Medulla oblongata (tissue), 1 donor: Measurements from ENCODE around the gene TSNAXIP1.
"Not testable (repeated sequence)": the region's sequence is repeated elsewhere in the genome, so short reads cannot be mapped to it uniquely, and the experiment has no call there.

Source experiments
- DNase-seq: peaks from one replicate; pipeline ENCODE4 v3.0.0-alpha.2; 2015; ENCODE audit errors: extremely low spot score

The TSNAXIP1 gene

GRCh38 chr16:67858500-67858899 is 51.8 kb downstream of the TSNAXIP1 start:
- DNase-seq, result no peak

- DNase-seq, result no peak
These were observed 54.1 kb downstream of the TSNAXIP1 start for GRCh38 chr16:67860589-67861398.

DNA sequence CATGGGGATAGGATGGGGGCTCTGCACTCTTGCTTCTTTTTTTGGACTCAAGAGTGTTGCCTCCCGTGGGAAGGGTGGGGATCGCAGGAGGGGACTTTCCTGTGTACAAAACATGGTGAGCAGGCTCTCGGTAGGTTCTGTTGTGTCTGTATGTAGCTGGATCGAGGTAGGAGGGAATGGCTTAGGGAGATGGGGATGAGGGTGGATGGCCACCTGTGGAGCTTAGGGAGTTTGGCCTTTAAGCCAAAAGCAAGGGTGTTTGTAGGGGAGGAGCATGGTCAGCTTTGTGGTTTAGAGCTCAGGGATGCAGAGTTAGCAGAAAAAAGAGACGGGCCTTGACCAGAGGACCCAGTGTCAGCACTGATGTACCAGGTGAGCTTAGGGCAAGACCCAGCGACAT is 55.2 kb downstream of the TSNAXIP1 start:
- DNase-seq, result no peak

- DNase-seq, result no peak
These were observed 56.2 kb downstream of the TSNAXIP1 start for GRCh38 chr16:67862623-67863583.

- not testable (repeated sequence) for DNase-seq
These were observed 57.4 kb downstream of the TSNAXIP1 start for GRCh38 chr16:67864044-67864443.

DNA sequence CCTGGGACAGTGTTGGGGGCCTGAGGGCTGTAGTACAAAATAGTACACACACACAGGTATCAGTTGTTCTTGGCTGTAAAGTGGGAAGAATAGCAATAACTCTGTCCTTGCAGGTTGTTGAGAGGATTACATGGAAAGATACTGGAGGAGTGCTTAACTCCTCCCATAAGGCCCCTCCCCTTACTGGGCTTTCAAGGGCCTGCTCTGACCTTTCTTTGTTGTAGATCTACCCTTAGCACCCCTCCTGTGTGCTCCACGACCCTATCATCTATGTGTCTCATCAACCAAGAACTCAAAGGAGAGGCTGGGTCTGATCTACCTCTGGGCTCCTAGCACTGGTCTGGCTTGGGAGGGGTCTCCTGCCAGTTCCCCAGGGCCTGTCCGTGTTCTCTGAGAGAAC is 57.9 kb downstream of the TSNAXIP1 start:
- no peak for DNase-seq

GRCh38 chr16:67865318-67865717 is 58.6 kb downstream of the TSNAXIP1 start:
- DNase-seq, result no peak

- DNase-seq, result no peak
These were observed 61.6 kb downstream of the TSNAXIP1 start for GRCh38 chr16:67868290-67868689.

GRCh38 chr16:67869653-67870052 is 63.0 kb downstream of the TSNAXIP1 start:
- DNase-seq, result no peak

DNA sequence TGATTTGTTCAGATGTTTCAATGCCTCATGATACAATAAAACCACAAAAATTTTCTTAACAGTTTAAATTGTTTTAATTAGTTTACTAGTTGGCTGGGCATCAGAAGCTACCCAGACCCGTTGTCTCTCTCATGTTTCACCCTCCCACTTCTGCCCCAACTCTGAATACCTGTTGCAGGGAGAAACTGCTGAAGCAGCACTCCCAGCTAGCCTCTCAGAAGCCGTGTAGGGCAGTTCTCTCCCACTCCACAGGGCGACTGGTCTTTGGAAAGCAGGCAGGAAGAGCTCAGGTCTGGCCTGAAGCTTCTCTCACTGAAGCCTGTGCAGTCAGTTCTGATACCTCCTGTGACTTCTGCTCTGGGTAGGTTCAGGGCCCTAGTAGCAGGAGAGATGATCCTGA is 64.6 kb downstream of the TSNAXIP1 start:
- DNase-seq, result no peak

- DNase-seq, result no peak
These were observed 65.5 kb downstream of the TSNAXIP1 start for GRCh38 chr16:67872131-67872630.

GRCh38 chr16:67872631-67873434 is 66.1 kb downstream of the TSNAXIP1 start, which contains the start of gene EDC4:
EDC4 (plus strand) TSS chr16:67873052; CDS start chr16:67873262, 210 bp downstream.
- DNase-seq, result peak; percentile 73

DNA sequence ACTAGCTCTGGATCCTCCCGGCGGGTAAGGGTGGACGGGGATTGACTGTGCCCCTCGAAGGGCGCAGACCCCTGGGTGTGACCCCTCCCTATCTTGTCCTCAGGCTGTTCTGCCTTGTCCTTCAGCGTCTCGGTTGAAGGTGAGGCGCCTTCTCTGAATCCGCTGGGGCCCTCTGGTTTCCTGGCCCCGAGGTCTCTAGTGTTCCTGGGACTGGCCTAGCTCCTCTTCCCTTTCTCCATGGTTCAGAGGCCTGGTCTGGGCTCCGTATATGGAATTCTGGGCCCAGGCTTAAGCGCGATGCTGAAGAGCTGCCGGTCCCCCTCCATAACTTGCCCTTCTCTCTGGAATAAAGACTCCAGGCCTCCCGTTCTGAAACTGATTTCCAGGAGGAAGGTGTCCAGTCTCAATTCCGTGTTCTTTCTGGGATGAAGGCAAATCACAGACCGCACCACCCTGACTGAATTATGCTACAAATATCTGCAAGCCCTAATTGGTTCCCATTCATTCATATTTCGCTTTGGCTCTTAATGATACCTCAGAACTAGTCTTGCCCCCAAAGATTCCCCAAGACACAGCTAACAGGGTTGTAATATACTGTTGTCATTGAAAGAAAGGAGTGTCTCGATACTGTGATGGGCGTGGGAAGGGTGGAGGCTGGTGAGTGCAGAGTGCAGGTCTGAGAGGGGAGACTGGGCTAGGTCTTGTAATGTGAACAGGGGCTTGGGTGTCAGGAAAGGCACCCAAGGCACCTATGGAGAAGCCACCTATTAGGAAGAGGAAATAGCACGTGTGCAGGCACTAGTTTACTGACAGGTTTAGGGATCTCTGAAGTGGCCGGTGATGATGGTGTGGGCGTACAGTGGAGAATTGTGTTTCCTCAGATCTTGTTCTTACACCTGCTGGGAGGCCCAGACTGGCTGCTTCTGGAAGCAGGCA is 67.0 kb downstream of the TSNAXIP1 start:
- DNase-seq, result no peak

- DNase-seq, result no peak
These were observed 67.7 kb downstream of the TSNAXIP1 start for GRCh38 chr16:67874372-67874771.

- DNase-seq, result no peak
These were observed 70.4 kb downstream of the TSNAXIP1 start for GRCh38 chr16:67877064-67877463.
